NAMALWA (cell line): Measurements from ENCODE around the gene KATNB1.
"Not testable (repeated sequence)": the region's sequence is repeated elsewhere in the genome, so short reads cannot be mapped to it uniquely, and the experiment has no call there.

ENCODE experiments used
- DNase-seq: peaks from one replicate; pipeline ENCODE4 v3.0.0-alpha.2; 2015; ENCODE audit warnings: low spot score

KATNB1 gene

GRCh38 chr16:57701759-57702371, 33.7 kb upstream of the KATNB1 start:
- DNase-seq: no peak

- no peak for DNase-seq
Measured at GRCh38 chr16:57703416-57704010, 32.1 kb upstream of the KATNB1 start.

- no peak for DNase-seq
Measured at GRCh38 chr16:57704011-57704904, 31.3 kb upstream of the KATNB1 start.

- no peak for DNase-seq
Measured at GRCh38 chr16:57704905-57705852, 30.4 kb upstream of the KATNB1 start.

- DNase-seq: no peak
Measured at GRCh38 chr16:57706717-57707116, 28.9 kb upstream of the KATNB1 start.

GRCh38 chr16:57707331-57707730, 28.2 kb upstream of the KATNB1 start:
- DNase-seq: no peak

- no peak for DNase-seq
Measured at GRCh38 chr16:57708168-57708567, 27.4 kb upstream of the KATNB1 start.

GRCh38 chr16:57709663-57710062, 25.9 kb upstream of the KATNB1 start:
- DNase-seq: no peak

- no peak for DNase-seq
Measured at GRCh38 chr16:57711346-57711745, 24.2 kb upstream of the KATNB1 start.

GRCh38 chr16:57711993-57712392, 23.6 kb upstream of the KATNB1 start:
- DNase-seq: no peak

GRCh38 chr16:57712569-57712968, 23.0 kb upstream of the KATNB1 start:
- DNase-seq: not testable (repeated sequence)

- DNase-seq: no peak
Measured at GRCh38 chr16:57713596-57713995, 22.0 kb upstream of the KATNB1 start.

- no peak for DNase-seq
Measured at GRCh38 chr16:57714047-57714446, 21.5 kb upstream of the KATNB1 start.

GRCh38 chr16:57720142-57720575, 15.4 kb upstream of the KATNB1 start:
- DNase-seq: peak; percentile 54

- DNase-seq: no peak
Measured at GRCh38 chr16:57721356-57722209, 14.0 kb upstream of the KATNB1 start.

GRCh38 chr16:57722210-57722499, 13.4 kb upstream of the KATNB1 start:
- DNase-seq: no peak

GRCh38 chr16:57722651-57723050, 12.9 kb upstream of the KATNB1 start:
- DNase-seq: no peak

- no peak for DNase-seq
Measured at GRCh38 chr16:57723170-57723569, 12.4 kb upstream of the KATNB1 start.

- no peak for DNase-seq
Measured at GRCh38 chr16:57724531-57724930, 11.0 kb upstream of the KATNB1 start.

GRCh38 chr16:57725151-57725550, 10.4 kb upstream of the KATNB1 start:
- DNase-seq: peak; percentile 21

GRCh38 chr16:57725554-57725953, 10.0 kb upstream of the KATNB1 start:
- no peak for DNase-seq
